ENCODE data around the gene ALOXE3. TPM values are rescaled to one million over a fixed set of nuclear protein-coding genes. Genes with fewer than 3 reads are reported as not detected.

Gene ALOXE3
- total and polyA plus RNA-seq, 12 donors = 0.09 TPM; not detected in 11

DNA sequence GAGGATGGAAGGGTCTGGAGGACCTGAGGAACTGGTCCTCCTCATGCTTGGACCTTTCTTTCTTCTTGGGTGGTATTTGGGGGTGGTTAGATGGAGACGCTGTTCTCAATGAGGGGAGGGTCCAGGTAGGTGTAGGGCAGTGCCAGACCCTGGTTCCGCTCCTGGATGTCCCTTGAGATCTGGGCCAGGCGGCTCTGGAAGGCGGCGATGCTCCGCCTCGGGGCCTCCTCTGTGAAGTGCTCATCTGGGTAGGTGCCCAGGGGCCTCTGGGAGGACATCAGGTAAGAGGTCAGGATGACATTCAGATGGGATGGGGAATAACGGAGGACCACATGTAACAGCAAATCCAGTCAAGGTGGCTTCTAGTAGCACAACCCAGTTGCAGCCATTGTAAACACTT, 21.8 kb downstream of the ALOXE3 start:
- no peak for ATAC-seq

DNA sequence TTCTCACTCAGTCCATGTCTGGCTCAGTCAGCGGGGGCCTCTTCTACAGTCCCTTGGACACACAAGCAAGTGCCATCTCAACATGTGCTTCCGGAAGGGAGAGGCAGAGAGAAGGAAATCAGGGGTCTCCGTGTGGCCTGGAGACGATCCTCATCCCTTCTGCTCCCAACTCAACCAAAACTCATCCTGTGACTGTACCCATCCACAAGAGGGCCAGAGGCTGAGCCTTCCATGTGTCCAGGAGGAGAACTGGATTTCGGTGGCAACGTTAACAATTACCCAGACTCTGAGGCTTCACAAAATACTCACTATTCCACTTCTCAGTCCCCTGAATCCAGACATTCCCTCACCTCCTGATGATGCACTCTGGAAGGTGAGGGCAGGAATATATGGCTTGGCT, 23.0 kb downstream of the ALOXE3 start:
- ATAC-seq = no peak
- intact Hi-C loops (cut with DNase I) = loop anchor here in 4 of 10 donors (2.0 to 10.0 kb wide), 2 partner anchors 23 to 209 kb away; partner anchors contain the start of gene ALOXE3 (in 1 of the 4)

More for the DNA sequence above, 21.8 kb downstream of the ALOXE3 start:
- H3K27ac ChIP-seq = no peak overlapping the region
- TF ChIP-seq, protein P1, sequence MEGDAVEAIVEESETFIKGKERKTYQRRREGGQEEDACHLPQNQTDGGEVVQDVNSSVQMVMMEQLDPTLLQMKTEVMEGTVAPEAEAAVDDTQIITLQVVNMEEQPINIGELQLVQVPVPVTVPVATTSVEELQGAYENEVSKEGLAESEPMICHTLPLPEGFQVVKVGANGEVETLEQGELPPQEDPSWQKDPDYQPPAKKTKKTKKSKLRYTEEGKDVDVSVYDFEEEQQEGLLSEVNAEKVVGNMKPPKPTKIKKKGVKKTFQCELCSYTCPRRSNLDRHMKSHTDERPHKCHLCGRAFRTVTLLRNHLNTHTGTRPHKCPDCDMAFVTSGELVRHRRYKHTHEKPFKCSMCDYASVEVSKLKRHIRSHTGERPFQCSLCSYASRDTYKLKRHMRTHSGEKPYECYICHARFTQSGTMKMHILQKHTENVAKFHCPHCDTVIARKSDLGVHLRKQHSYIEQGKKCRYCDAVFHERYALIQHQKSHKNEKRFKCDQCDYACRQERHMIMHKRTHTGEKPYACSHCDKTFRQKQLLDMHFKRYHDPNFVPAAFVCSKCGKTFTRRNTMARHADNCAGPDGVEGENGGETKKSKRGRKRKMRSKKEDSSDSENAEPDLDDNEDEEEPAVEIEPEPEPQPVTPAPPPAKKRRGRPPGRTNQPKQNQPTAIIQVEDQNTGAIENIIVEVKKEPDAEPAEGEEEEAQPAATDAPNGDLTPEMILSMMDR (IDR thresholded peaks at IDR 0.05) = no peak
- no peak for DNase-seq
- H3K4me1 ChIP-seq = no peaks in the 10 kb centered on the region
- no peaks in the 10 kb centered on the region for H3K36me3 ChIP-seq
- peaks cover 0 to 37% (median 32%) of the 10 kb centered on the region in 7 donors for H3K27me3 ChIP-seq
- no peaks in the 10 kb centered on the region for H3K9me3 ChIP-seq
- WGBS, 2 donors = 92 to 93% methylated on average over 8 of the region's 8 CpGs
- intact Hi-C loops (cut with DNase I) = loop anchor here in 3 of 10 donors (10.0 kb wide), 1 partner anchor 208 kb away; no protein-coding TSS in a partner anchor
- no peak overlapping the region for H3K4me3 ChIP-seq

DNA sequence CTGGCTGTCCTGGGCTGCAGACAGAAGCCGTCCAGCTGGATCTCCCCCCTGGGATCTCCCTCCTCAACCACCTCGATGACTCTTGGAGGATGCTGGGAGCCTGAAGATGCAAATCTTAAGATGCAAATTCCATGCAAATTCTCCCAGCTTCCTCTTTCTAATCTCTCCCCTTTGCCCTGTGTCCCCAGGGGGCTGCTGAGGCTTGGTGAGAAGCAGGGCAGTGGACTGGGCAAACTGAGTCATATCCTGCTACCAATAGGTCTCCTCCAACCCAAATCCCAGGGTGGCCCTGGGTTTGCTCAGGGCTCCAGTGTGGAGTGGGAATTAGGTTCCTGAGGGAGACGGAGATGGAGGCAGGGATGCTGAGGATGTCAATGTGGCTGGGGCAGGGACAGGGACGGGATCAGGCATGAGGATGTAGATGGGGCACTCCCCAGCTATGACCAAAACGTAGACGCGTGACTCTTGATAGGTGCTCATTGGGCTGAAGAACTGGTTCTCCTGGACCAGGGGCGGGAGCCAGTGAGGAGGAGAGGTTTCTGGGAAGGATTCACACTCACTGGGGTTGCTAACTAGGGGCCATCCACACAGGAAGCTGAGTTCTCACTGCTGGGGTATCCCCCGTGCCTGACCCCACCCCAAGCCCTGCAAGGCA, 27.2 kb downstream of the ALOXE3 start:
- 43 to 49% methylated on average over 9 of the region's 9 CpGs for WGBS, 2 donors
- H3K27me3 ChIP-seq = peaks cover 0 to 79% (median 48%) of the 10 kb centered on the region in 7 donors
- no peak overlapping the region for H3K27ac ChIP-seq
- no peaks in the 10 kb centered on the region for H3K36me3 ChIP-seq
- H3K4me1 ChIP-seq = no peaks in the 10 kb centered on the region
- intact Hi-C loops (cut with DNase I) = loop anchor here in 3 of 10 donors (10.0 kb wide), 1 partner anchor 214 kb away; no protein-coding TSS in a partner anchor
- TF ChIP-seq, protein P1 (IDR thresholded peaks at IDR 0.05) = no peak
- no peak for DNase-seq
- no peak overlapping the region for H3K4me3 ChIP-seq
- no peak for ATAC-seq
- H3K9me3 ChIP-seq = no peaks in the 10 kb centered on the region

More for the DNA sequence above, 23.0 kb downstream of the ALOXE3 start:
- Histone ChIP-seq H3K36me3 (no peaks in the 10 kb centered on the region), H3K9me3 (no peaks in the 10 kb centered on the region), H3K27ac (no peak overlapping the region), H3K4me1 (no peaks in the 10 kb centered on the region), H3K4me3 (no peak overlapping the region), H3K27me3 (peaks cover 0 to 49% (median 36%) of the 10 kb centered on the region in 7 donors)
- TF ChIP-seq, protein P1 (IDR thresholded peaks at IDR 0.05) = no peak
- no peak for DNase-seq
- 71 to 80% methylated on average over 6 of the region's 6 CpGs for WGBS, 2 donors

DNA sequence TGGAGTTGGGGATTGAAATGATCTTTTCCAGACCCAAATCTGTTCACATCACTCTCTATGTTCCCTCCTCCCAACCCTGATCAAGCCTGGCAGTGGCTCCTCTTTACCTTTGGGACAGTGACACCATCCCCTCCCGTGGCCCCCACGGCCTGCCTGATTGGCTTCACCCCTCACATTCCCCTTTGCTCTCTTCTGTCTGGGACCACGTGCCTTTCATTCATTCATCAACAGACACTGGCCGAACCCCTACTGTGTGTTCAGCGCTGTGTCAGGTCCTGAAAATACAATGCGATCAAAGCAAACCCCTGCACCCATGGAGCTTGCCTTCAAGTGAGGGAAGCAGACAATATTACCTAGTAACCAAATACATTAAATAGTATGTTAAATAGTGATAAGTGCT, 28.6 kb downstream of the ALOXE3 start:
- 68 to 70% methylated on average over 6 of the region's 6 CpGs for WGBS, 2 donors
- Histone ChIP-seq H3K27ac (no peak overlapping the region), H3K36me3 (no peaks in the 10 kb centered on the region), H3K4me3 (no peak overlapping the region), H3K27me3 (peaks cover 0 to 78% (median 44%) of the 10 kb centered on the region in 7 donors), H3K4me1 (no peaks in the 10 kb centered on the region), H3K9me3 (no peaks in the 10 kb centered on the region)
- intact Hi-C loops (cut with DNase I) = loop anchor here in 6 of 10 donors (10.0 kb wide), 1 partner anchor 215 kb away; no protein-coding TSS in a partner anchor
- ATAC-seq = no peak
- no peak for DNase-seq
- TF ChIP-seq, protein P1 (IDR thresholded peaks at IDR 0.05) = no peak
